ENCODE results near the gene CYP2A7.
A peak's percentile ranks its signal among the peaks of the same experiment; 100 is the strongest.
"Not testable (repeated sequence)": the region's sequence is repeated elsewhere in the genome, so short reads cannot be mapped to it uniquely, and the experiment has no call there.

CYP2A7 gene

GRCh38 chr19:40896843-40897789 is 15.1 kb upstream of the CYP2A7 start:
- DNase-seq (ENCODE audit: low spot score), result peak; percentile 57

- no peak for DNase-seq (ENCODE audit: low spot score)
Observed at GRCh38 chr19:40896418-40896796, 14.4 kb upstream of the CYP2A7 start.

GRCh38 chr19:40893112-40893511 is 11.1 kb upstream of the CYP2A7 start:
- DNase-seq (ENCODE audit: low spot score), result no peak

GRCh38 chr19:40889366-40889765 is 7.3 kb upstream of the CYP2A7 start:
- DNase-seq (ENCODE audit: low spot score), result no peak

- DNase-seq (ENCODE audit: low spot score), result no peak
Observed at GRCh38 chr19:40888191-40888590, 6.2 kb upstream of the CYP2A7 start.

GRCh38 chr19:40884187-40884931 is 2.3 kb upstream of the CYP2A7 start:
- DNase-seq (ENCODE audit: low spot score), result not testable (repeated sequence)

GRCh38 chr19:40879349-40879748 is 2.7 kb downstream of the CYP2A7 start:
- not testable (repeated sequence) for DNase-seq (ENCODE audit: low spot score)

GRCh38 chr19:40875526-40875951 is 6.5 kb downstream of the CYP2A7 start:
- DNase-seq (ENCODE audit: low spot score), result not testable (repeated sequence)

- not testable (repeated sequence) for DNase-seq (ENCODE audit: low spot score)
Observed at GRCh38 chr19:40874874-40875273, 7.2 kb downstream of the CYP2A7 start.

- DNase-seq (ENCODE audit: low spot score), result not testable (repeated sequence)
Observed at GRCh38 chr19:40873873-40874272, 8.2 kb downstream of the CYP2A7 start.

GRCh38 chr19:40872209-40872608 is 9.8 kb downstream of the CYP2A7 start:
- DNase-seq (ENCODE audit: low spot score), result no peak

- DNase-seq (ENCODE audit: low spot score), result no peak
Observed at GRCh38 chr19:40867701-40868100, 14.3 kb downstream of the CYP2A7 start.

- not testable (repeated sequence) for DNase-seq (ENCODE audit: low spot score)
Observed at GRCh38 chr19:40864739-40865496, 17.1 kb downstream of the CYP2A7 start.

- peak; percentile 43 for DNase-seq (ENCODE audit: low spot score)
Observed at GRCh38 chr19:40862785-40863184, 19.2 kb downstream of the CYP2A7 start.

GRCh38 chr19:40862333-40862732 is 19.7 kb downstream of the CYP2A7 start:
- DNase-seq (ENCODE audit: low spot score), result peak; percentile 31

GRCh38 chr19:40858109-40858508 is 23.9 kb downstream of the CYP2A7 start:
- DNase-seq (ENCODE audit: low spot score), result no peak

GRCh38 chr19:40852467-40853152 is 29.4 kb downstream of the CYP2A7 start:
- DNase-seq (ENCODE audit: low spot score), result not testable (repeated sequence)

GRCh38 chr19:40850277-40850676 is 31.8 kb downstream of the CYP2A7 start, which contains the start of gene CYP2A6:
CYP2A6 (minus strand) TSS chr19:40850447; CDS start chr19:40850426, 21 bp downstream.
- peak; percentile 66 for DNase-seq (ENCODE audit: low spot score)

GRCh38 chr19:40846722-40847121 is 35.3 kb downstream of the CYP2A7 start:
- not testable (repeated sequence) for DNase-seq (ENCODE audit: low spot score)

GRCh38 chr19:40843653-40844052 is 38.4 kb downstream of the CYP2A7 start:
- not testable (repeated sequence) for DNase-seq (ENCODE audit: low spot score)

GRCh38 chr19:40842997-40843652 is 38.9 kb downstream of the CYP2A7 start:
- DNase-seq (ENCODE audit: low spot score), result not testable (repeated sequence)
